HG02571 (cell line): Measurements from ENCODE around the gene LMTK3.

ENCODE experiments used
- ATAC-seq: cut with Tn5 transposase; IDR thresholded peaks from one replicate; pipeline ENCODE4 v1.9.1; 2021; ENCODE audit warnings: mild to moderate bottlenecking, moderate library complexity; ENCODE audit not compliant: unreplicated experiment

LMTK3 gene

GRCh38 chr19:48509467-48510194, 2.0 kb downstream of the LMTK3 start:
- ATAC-seq = no peak

GRCh38 chr19:48508729-48509411, 2.8 kb downstream of the LMTK3 start:
- no peak for ATAC-seq

- no peak for ATAC-seq
Measured at GRCh38 chr19:48507911-48508439, 3.7 kb downstream of the LMTK3 start.

DNA sequence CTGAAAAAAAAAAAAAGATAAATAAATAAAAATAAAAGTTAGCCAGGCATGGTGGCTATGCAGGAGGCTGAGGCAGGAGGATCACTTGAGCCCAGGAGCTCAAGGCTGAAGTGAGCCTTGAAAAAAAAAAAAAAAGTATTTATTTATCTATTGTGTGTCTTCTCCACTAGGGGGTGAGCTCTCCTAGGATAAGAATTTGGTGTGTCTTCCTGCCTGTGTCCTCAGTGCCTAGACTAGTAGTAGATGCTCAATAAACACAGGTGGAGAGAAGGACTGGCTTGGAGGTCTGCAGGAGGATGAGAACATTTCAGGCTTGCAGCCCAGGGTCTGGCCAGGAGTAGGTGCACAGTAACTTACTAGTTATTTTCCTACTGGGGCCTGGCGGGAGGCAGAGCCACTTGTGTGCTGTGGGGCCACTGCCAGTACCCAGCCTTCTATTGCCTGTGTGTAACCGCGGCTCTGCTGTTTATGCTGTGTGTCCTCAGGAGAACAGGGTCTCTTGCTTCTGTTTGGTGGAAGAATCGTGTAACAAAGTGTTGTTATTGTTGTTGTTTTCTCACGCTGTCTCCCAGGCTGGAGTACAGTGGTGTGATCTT, 5.4 kb downstream of the LMTK3 start:
- ATAC-seq = no peak

- no peak for ATAC-seq
Measured at GRCh38 chr19:48502350-48503018, 9.2 kb downstream of the LMTK3 start.

- ATAC-seq = no peak
Measured at GRCh38 chr19:48501494-48502349, 9.9 kb downstream of the LMTK3 start.

- ATAC-seq = no peak
Measured at GRCh38 chr19:48500830-48501493, 10.7 kb downstream of the LMTK3 start.

DNA sequence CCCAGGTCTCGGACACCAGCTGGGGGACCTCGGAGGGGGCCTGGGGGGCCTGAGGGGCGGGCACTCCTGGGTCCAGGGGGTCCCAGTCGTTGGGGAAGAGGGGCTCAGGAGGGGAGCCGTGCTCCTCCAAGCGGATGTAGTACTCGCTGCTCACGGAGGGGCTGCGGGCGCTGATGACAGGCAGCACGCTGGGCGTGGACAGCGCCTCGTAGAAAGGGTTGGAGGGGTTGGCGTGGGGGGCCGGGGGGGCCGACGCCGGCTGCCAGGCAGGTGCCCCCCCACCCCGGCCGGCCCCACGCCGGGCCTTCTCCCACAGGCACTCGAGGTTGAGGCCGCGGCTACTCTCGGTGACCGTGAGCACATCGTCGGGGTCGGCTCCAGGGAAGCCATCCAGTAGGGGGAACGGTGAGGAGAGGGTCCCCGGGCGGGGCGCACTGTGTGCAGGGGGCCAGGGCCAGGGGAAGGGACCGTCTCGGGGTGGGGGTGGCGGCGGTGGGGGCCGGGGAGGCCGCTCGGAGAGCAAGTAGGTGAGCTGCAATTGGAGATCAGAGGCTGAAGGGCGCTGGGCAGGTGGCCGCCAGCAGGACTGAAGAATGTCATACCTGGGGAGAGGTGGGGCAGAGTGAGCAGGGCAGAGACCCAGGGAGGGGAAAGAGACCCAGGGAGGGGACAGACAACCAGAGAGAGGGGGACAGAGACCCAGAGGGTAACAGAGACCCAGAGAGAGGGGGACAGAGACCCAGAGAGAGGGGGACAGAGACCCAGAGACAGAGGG, 12.1 kb downstream of the LMTK3 start:
- ATAC-seq = no peak

DNA sequence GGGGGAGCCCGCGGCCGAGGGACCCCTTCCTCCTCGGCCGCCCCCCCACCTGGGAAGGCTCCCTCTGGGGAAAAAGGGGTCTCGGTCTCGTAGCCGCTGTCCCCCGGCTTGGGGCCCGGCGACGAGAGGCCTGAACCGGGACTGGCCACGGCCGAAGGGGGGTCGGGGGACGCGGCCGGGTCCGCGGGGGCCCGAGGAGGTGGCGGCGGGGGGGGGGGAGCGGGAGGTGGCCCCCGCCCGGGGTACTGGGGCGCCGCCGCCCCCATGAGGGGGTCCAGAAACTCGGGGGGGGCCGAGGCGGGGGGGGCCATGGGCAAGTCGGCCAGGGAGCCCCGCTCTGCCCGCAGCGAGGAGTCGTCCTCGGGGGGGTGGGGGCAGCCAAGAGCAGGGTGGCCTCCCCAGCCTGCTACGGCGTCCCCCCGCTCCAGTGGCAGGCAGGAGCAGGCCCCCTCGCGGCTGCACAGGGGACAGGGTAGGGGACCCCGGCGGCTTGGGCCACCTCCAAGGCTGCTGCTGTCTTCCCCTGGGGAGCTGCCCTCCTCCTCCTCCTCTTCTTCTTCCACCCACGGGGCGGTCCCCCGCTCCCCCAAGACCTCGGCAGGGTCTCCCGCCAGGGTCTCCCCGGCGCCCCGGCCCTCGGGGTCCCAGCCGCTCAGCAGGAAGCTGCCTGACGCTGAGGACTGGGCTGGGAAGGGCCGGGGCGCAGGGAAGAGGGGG, 12.9 kb downstream of the LMTK3 start:
- ATAC-seq = no peak

DNA sequence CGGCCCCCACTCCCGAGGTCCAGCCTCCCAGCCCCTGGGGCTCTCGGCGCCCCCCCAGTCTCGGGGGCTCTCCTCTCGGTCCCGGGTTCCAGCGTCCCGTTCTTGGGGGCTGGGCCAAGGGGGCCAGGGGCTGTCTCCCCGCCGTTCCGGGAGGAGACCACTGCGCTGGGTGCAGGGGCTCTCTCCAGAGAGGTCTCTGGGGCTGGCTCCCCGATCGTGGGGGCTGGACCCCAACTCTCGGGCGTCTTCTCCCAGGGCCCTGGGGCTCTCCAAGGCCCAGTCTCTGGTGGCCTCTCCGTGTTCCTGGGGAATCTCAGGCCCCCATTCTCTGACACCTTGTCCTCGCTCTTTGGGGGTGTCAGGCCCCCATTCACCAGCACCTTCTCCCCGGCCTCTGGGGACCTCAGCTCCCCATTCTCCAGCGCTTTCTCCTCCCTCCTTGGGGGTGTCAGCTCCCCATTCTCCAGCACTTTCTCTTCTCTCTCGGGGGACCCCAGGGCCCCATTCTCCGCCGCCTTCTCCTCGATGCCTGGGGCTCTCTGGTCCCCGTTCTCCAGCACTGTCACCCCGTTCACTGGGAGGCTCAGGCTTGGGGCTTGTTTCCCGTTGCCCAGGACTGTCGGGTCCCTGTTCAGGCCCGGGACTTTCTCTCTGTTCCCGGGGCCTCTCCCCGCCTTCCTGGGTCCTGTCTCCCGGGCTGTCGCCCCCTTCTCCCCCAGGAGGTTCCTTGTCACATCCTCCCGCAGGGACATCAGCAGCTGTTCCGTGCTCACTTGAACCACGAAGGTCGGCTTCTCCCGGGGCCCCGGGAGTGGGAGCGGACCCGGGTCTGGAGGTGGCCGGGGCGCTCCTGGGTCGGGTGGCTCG, 13.7 kb downstream of the LMTK3 start:
- ATAC-seq = no peak

- ATAC-seq = no peak
Measured at GRCh38 chr19:48496959-48497727, 14.5 kb downstream of the LMTK3 start.

- no peak for ATAC-seq
Measured at GRCh38 chr19:48495396-48495795, 16.2 kb downstream of the LMTK3 start.

- peak; percentile 4 for ATAC-seq
Measured at GRCh38 chr19:48493718-48494401, 17.8 kb downstream of the LMTK3 start.

- peak; percentile 50 for ATAC-seq
Measured at GRCh38 chr19:48492925-48493717, 18.5 kb downstream of the LMTK3 start.

DNA sequence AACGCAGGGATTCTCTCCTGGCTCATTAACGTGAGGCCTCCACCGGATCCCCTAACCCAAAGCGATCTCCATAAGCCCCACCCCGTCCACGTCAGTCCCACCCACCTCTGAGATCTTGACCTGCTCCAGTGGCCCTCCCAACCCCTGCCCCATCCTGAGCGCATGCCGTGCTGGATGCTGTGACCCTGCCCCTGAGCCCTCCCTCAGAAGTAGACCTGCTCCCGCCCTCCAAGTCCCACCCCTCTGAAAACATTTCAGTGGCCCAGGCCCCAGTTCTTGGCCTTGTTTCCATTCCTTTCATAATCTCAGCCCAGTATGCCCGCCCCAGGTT, 19.9 kb downstream of the LMTK3 start:
- no peak for ATAC-seq
